ENCODE data around the gene LNPEP.

DNA sequence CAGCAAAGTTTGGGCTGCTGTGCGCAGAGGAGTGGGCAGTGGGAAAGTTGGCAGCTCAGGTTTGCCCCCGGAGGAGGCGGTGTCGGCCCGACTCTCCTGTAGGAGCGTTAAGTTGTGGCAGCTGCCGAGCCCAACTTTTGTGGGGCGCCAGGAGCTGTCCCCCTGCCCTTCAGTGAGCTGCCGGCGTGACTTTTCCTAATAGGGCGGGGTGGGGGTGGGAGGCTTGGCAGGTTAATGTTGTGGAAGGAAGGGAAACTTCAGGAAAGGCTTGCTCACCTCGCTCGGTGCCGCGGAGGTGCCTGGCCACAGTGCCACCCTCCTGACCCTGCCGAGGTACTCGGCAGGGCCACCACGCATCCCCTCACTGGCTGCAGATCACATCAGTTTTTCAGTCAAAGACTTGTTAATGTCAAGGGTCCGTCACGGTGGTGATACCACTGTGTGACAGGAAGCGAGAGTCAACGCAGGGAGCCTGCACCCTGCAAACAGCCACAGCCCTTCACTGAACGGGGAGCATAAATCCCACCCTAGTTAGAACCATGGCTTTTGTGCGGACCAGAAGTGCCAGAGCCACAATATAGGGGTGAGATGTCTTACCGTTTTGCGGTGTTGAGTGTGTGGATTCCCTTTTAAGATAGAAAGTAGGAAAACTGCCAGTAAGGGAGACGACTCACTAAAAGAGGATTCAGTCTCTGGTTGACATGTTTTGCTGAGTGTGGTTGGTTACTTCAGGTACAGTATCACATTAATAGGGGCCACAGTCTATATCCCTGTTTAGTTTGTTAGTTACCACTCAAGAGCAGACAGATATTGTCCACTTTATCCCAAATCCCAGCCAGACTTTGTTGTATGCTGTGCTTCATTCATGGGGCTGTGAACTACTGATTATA, 796 bp downstream of the LNPEP start:
- peak; percentile 70 for TF ChIP-seq PKNOX1 (IDR thresholded peaks at IDR 0.05)
- TF ChIP-seq BACH1 (IDR thresholded peaks at IDR 0.05; ENCODE audit: borderline replicate concordance): no peak; the same call in 1 of the 2 replicates

Data from GM12878 (cell line).